Measurements from ENCODE around the gene PHB1.
"Not testable (repeated sequence)": the region's sequence is repeated elsewhere in the genome, so short reads cannot be mapped to it uniquely, and the experiment has no call there.

PHB1 gene

DNA sequence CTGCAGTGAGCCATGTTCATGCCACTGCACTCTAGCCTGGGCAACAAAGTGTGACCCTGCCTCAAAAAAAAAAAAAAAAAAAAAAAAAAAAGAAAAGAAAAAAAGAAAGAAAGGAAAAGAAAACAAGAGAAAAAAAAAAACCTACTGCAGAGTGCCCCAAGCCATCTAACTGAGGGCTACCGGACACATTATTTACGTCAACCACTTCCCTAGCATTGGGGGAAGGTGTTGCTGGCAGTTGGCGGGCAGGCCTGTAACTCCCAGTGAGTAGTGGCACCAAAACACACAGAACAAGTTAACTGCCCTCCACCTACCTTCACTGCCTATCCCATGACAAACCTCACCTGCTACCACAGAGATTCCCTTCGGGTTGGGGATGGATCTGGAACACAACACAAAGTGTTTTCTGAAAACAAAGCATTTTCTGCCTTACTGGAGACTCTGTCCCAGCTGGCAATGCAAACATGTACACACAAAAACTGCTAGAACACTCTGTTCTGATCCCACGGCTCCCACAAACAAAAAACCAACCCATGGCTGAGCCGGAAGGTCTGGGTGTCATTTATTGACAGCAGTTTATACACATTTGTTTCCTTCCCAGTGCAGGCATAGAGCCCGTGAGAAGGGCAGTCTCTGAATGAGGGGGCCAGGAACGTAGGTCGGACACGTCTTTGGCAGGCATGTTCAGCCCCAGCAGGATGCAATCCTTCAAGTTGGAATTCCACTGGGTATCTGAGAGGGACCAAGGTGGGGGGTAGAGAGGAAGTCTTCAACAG is 11.0 kb downstream of the PHB1 start:
- no peak for DNase-seq

DNA sequence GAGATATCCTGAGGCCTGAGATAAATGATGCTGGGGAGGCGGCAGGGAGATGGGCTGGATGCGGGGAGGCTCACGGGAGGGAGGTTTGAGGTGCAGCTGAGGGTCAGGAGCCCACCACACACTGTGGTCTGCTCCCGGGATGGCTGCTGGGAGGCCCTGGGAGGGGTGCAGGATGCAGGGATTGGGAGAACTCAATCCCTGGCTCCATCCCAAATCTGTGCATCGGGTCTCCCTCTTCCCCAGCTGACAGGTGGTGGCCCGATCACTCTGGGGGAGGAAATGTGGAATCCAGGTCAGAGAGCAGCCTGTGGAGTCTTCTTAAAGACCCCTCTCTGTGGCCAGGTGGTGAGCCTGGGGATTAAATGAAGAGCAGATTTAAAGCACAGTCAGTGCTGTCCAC is 12.0 kb downstream of the PHB1 start:
- DNase-seq = no peak

DNA sequence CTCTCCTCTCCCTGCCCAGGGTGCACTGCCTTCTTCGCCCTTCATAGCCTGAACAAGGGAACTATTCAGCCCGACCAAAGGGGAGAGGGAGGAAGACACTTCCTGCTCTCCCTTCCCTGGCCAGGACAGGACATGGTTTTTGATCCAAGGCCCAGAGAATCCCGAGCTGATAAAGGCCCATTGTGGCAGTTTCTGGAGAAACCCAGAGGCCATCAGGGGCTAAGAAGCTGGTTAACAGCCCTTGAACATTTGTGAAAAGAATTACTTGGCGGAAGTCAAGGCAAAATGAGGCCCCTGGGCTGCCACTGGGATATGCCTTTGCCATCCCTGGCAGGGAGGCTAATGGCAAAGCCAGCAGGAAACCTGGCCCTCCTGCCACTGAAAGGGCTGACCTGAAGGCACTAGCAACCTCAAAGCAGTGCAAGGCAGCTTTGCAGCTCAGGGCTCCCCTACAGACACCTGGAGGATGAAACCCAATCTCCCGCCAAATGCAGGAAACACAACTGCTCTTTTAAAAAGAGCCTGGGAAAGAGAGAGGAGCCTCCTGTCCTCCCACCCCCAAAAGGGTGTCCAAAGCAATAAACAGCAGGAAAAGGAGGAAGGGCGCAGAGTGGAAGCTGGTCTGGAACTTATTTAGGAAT is 12.6 kb downstream of the PHB1 start:
- DNase-seq = no peak

DNA sequence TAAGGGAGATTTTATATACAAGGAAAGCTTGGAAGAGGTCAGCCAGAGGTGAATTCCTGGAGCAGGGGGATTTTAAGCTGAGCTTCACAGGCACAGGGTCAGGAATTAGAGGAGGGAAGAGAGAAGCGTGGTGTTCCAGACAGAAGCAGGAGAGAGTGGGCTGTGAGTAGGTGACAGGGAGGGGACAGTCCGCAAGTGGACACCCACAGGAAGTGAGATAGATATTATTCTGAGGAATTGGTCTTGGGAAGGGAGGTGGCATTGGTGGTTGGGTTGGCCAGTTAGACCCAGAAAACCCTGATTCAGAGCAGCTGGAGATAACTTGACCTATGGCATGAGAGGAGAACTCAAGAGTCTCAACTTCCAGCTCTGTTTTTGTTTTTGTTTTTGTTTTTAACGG is 14.7 kb downstream of the PHB1 start:
- no peak for DNase-seq

DNA sequence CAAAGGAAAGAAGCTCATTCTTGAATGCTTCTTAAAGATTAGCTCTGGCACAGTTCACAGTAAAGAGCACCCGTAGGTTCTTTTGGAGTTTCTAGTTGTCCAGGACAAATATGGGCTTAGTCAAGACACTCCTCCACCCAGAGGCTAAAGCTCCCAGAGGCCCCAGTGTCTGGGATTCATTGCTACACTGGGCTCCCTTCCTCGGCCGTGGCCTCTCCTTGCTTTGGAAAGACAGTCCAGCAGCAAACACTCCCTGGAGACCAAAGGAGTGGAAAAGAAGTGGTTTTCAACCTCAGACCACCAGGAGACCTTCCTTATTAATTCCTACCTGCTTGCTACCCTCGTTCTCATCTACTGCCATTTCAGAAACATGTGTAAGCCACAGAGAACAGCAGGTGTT is 17.1 kb downstream of the PHB1 start:
- no peak for DNase-seq

DNA sequence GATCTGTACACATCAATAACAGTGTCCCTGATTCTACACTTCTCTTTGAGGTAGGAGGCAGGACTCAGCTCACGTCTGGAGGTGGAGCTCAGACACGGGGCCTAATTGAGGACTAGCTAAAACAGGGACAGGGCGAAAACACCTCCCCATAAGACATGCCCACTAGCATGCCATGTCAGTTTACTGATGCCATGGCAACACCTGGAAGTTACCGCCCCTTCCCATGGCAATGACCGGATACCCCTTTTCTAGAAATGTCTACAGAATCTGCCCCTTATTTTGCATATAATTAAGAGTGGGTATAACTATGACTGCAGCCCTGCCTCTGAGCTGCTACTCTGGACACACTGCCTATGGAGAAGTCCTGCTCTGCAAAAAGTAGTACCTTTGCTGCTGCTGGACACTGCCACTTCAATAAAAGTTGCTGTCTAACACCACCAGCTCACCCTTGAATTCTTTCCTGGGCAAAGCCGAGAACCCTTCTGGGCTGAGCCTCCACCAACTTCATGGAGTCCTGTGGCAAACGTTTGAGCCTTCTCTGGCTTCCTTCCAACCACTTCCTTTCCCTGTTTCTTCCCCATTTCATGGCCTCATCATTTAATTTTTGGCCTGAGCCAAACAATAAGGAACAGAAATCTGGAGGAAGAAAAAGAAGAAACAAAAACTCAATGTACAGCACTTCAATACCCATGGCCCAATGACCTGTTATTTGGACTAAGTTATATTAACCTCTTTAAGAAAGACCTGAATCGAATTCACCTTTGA is 21.0 kb downstream of the PHB1 start:
- no peak for DNase-seq

DNA sequence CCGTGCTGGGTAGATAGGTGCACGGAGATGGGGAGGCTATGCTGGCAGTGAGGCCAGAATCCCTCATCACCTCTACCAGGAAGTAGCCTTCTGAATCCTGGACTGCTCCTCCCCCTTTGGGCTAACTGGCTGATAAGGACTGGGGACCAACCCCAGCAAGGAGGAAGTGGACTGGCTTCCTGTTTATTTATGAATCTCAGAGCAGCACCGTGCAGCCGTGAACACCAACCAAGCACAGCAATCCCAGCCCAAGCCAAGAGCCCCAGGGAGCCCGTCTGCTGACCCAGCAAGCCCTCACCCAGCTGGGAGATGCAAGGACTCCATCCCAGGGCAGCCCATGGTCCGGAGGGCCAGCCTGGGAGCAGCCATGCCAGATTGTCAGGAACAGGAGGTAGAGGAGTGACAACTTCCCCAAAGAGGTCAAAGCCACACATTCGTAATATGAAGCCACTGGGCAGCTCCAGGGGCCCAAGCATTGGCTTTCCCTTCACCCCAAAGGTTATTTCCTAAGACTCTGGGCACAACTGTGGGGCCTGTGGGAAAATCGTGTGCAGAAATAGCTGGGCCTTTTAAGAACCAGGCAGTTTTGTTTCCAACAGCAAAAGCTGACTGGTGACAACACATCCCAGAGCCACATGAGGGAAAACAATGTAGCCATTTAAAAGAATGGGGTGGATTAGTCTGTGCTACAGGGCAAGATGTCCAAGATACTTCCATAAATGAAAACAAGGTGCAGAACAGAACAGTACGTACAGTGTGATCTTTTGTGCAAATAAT is 23.9 kb downstream of the PHB1 start:
- DNase-seq = no peak

DNA sequence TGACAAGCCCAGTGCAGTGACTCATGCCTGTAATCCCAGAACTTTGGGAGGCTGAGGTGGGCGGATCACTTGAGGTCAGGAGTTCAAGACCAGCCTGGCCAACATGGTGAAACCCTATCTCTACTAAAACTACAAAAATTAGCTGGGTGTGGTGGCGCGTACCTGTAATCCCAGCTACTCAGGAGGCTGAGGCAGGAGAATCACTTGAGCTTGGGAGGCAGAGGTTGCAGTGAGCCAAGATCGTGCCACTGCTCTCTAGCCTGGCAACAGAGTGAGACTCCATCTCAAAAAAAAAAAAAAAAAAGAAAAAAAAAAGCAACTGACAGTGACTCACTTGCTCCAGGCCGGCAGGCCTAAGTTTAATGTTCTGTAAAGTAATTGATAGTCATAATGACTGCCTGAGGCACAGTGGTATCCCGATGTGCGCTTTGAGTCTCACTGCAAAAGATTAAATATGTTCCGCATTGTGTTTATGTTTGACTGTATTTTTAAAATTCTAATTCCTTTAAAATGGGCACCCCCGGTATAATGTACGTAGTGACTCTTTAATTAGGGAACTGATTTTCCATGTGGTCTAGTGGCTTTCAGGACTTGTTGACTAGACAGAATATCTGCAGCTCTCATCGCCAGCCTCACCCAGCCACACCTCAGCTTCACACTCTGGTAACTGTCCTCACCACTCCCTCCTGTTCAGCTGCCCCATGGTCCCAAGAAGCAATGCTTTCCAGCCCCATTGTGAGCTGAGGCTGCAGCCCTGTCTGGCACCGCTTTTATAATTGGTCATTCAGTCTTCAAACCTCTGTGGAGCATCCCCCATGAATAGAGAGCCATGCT is 25.0 kb downstream of the PHB1 start:
- not testable (repeated sequence) for DNase-seq

DNA sequence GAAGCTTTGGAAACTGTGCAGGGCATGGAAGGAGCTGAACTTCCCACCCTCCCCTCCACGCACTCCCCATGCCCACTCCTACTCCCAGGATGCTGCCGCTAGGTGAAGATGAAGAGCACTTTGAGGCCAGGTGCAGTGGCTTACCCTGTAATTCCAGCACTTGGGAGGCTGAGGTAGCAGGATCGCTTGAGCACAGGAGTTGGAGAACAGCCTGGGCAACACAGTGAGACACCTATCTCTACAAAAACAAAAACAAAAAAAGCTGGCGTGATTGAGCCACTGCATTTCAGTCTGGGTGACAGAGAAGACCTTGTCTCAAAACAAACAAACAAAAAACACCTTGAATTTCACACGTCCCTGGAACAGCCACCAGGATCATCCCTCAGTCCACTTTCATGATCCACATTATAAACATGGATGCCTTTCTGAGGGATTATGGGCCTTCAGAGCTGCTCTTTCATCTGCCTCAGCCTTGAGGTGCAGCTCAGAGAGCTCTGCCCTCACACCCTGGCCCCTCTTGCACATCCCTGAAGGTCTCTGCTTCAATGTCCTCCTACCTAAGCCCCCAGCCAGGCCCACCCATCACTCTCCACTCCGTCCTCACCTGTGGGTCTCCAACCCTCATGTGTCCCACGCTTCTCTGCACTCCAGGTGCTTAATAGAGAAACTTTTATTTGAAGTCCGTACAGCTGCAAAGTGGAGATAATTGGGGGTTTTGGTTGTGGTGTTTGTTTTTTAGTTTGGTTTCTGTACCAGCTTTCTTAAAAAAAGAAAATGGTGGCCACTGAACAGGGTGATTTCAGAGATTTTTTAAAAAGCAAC is 25.8 kb downstream of the PHB1 start:
- no peak for DNase-seq

DNA sequence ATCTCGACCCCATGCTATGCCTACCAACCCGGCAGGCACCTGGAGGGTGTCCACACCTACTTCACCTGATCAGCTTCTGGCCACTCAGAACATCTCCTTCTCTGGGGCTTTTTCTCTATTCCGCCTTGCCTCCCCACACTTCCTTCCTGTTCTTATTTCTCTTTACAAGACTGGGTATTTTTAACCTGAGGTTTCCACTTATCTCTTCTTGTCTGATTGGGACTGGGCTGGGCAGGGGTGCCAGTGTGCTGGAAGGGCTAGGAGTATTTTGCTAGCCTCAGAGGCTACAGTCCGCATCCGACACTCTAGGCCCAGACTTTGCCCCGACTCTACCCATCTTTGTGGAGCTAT is 26.4 kb downstream of the PHB1 start:
- no peak for DNase-seq

DNA sequence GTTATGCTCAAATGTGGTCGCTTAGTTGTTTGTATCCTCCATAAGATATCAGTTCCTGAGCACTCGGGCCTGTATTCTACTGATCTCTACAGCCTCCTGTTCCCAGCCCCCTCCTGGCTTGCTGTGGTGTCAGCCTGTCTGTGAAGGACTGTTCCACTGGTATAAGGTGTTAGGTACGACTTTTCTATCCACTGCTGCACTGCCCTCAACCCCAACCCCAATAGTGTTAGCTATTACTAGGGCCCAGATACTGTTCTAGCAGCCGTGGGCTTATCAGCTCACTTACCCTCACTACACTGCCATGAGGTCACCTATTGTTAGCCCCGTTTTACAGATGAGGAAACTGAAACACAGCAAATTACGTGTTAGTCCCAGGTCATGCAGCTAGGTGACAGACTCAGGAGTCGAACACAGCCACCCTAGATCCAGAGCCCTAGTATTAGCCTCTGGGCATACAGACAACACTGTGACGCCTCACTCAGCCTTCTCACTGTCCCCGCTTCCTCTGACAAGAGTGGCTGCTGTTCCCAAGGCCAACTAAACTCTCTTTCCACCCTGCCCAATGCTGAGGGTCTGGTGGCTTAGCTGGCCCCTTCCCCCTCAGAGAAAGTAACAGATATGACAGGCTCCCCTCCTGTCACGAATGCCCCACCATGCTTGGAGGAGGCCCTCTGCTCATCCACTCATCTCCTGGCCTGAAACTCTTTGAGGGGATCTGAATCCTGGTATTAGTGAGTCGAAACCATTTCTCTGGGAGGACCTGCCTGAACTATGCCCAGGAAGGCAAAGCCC is 27.0 kb downstream of the PHB1 start:
- DNase-seq = no peak

DNA sequence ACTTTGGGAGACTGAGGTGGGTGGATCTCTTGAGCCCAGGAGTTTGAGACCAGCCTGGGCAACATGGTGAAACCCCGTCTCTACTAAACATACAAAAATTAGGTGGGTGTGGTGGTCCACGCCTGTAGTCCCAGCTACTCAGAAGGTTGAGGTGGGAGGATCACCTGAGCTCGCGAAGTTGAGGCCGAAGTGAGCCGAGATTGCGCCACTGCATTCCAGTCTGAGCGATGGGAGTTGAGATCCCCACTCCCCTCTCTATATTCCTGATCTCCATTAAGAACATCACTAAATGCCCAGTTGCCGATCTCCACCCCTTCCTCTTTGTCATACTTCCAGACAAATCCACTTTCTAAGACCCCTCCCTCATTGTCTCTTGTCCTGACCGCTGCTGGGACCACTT is 28.3 kb downstream of the PHB1 start:
- DNase-seq = no peak

DNA sequence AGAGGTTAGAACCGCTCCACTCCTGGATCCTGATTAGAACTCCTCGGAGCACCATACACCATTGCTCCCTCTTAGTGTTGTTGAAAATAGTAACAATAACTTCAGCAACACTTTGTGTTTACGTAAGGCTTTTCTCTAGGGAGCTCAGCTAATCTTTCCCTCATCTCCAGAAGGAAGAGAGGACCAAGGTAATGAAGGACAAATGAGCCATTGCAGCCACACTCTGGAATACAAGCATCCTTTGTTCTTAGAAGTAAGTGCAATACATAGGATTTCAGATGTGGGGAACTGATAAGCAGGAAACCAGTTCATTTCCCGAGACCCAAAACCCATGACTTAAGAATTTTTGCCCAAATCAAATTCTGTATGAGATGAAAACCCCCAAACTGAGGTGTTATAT is 29.7 kb downstream of the PHB1 start:
- no peak for DNase-seq

DNA sequence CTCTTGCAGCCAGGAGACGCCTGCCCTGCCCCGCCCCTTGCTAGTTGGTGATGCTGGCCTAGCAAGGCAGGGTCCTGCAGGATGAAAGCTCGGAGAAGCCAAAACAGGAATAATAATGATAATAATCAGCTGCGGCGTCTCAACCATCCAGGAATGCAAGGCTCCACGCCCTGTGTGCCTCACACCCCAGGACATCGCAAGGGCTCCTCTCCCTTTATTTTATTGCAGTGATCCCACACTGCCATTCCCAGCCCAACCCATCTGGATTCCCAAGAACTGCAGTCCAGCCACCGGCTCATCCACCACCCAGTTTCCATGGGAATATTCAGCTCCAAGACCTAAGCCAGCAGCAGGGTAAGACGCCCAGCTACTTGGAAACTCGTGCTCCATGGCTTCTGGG is 31.6 kb downstream of the PHB1 start:
- DNase-seq = no peak

DNA sequence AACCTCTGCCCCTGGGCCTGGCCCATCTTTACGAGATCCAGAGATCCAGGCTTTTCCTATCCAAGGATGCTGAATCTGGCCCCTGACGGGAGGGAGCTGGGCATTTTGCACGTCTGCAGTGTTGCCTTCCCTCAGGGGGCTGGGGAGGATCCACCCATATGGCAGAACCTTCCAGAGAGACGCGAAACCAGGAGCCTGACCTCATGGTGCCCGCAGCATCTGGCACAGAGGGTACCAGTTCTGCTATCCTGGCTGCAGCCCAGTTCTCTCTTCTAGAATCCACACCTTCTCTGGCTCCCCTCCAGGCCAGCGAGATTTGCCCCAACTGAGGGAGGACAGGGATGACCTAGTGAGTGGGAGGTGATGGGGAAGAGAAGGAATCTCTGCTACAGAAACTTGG is 32.1 kb downstream of the PHB1 start:
- no peak for DNase-seq

DNA sequence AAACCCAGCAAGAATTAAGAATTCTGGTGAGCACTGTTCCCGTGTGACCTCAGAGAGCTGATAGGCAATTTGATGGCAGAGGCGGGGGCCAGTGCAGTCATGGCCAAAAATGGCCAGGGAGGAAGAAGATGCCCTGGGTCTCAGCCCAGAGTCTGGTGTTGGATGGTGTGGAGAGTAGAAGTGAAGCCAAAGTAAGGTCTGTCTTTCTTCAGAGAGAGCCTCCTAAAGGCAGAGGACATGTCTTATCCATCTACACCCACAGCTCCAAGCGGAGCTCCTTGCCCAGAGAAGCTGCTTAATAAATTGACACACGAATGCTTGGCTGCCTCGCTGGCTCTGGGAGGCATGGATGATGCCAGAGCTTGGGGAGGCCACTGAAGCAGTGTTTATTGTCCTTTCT is 32.9 kb downstream of the PHB1 start:
- DNase-seq = no peak

DNA sequence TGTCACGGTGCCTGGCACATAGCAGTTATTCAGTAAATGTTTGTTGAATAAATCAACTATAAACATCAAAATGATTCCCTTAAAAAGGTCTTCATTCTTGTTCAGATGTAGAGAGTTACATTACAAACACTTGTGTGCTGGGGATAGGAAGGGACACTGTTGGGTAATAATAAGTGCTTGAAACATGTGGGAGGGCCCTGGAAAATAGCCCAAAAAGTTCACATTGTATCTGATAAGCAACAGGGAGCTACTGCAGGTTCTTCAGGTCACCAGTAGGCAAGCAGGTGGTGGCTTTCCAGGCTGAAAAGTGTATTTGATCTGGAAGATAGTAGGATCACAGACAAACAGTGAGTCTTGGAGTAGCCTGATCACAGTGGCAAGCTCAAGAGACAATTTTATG is 33.6 kb downstream of the PHB1 start:
- DNase-seq = no peak

DNA sequence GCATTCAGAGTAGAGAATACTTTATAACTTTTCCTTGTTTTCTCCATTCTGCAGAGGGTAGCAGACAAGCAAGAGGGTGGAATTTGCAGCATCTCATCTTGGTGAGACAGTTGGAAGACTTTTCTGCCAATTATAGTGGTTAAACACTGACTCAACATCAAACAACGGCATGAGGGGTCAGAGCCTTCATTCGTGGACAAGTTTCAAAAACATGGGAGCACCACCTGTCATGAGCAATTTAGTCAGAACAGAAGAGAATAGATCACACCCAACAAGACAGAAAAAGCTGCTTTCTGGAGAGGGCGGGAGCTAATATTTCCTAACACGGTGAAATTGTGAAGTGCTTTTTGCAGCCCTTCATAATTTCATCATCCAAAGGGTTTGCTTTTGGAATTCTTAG is 34.8 kb downstream of the PHB1 start:
- no peak for DNase-seq

DNA sequence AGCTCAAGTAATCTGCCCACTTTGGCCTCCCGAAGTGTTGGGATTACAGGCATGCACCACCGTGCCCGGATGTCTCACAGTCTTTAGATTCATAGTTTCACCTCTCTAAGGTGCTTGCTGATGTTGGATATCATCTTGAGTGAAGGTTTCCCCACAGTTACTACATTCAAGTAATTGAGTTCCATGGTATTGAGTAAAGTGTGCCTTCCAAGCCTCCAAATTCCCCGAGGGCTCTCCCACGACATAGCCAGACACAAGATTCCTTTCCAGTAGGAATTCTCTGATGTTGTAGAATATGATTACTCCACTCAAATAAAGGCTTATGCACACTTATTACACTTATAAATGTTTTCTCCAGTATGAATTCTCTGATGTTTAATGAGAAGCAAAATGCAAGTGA is 36.4 kb downstream of the PHB1 start:
- no peak for DNase-seq

DNA sequence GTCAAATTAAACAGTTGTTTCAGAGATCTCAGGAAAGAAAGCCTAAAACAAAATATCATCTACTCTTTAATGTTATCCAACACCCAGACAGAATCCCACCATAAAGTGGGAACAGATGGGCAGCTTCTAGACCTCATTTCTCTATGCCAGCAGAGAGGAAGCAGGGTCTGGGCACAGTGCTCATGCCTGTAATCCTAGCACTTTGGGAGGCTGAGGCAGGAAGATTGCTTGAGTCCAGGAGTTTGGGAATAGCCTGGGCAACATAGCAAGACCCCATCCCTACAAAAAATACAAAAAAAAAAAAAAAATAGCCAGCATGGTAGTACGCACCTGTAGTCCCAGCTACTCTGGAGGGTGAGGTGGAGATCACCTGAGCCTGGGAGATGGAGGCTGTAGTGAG is 39.1 kb downstream of the PHB1 start:
- DNase-seq = no peak

DNA sequence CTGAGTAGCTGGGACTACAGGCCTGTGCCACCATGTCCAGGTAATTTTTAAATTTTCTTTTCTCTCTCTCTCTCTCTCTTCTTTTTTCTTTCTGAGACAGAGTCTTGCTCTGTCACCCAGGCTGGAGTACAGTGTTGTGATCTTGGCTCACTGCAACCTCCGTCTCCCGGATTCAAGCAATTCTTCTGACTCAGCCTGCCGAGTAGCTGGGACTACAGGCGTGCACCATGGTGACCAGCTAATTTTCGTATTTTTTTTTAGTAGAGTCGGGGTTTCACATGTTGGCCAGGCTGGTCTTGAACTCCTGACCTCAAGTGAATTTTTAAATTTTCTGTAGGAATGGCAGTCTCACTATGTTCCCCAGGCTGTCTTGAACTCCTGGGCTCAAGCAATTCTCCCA is 41.6 kb downstream of the PHB1 start:
- DNase-seq = no peak

All from effector CD8-positive, alpha-beta T cell (primary cell).